Measurements from ENCODE around the gene EID1. TPM values are rescaled to one million over a fixed set of nuclear protein-coding genes. Genes with fewer than 3 reads are reported as not detected.

Gene EID1
- total and polyA plus RNA-seq, 4 donors, result 45.7 to 70.6 (median 61.1) TPM

DNA sequence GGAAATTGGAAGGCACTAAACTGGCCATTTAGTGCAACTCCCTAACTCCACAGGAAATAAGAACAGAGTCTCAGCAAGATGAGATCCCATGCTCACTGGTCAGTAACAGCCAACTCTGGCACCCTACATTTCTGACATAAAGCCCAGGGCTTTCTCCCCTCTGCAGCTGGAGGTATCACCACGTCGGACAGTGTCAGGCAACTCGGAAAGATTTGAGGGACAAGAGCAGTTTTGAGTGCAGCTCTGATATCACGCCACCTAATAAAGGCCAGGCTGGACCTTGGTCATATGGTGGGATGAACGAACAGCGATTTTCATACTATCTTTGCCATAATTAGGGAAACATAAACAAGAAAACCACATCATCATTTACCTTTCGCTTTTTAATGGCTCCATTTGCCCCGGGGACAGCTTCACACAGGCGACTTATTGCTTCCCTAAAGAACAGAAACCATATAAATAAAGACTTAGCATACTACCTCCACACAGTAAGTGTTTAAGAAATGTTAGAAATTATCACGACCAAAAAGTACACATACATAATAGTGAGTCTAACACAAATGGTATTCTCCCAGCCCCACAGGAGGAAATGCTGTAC is 12.5 kb downstream of the EID1 start:
- Histone ChIP-seq H3K36me3 (ENCODE audit: control insufficient read depth in 4 of 4, insufficient read depth in 3 of 4, low read depth in 1 of 4, low read length in 3 of 4) (no peaks in the 10 kb centered on the region), H3K27me3 (ENCODE audit: control insufficient read depth in 4 of 4, insufficient read depth in 4 of 4, low read length in 3 of 4) (peaks cover 0 to 2% (median 0%) of the 10 kb centered on the region in 4 donors), H3K4me1 (ENCODE audit: control insufficient read depth in 4 of 4, insufficient read depth in 4 of 4, low read length in 3 of 4) (no peaks in the 10 kb centered on the region), H3K27ac (ENCODE audit: low read depth in 1 of 2, low read length in 2 of 2) (no peak overlapping the region), H3K9me3 (ENCODE audit: control insufficient read depth in 4 of 4, low read length in 3 of 4) (no peaks in the 10 kb centered on the region), H3K9ac (ENCODE audit: low read depth in 1 of 2, low read length in 2 of 2) (no peak overlapping the region), H3K4me3 (ENCODE audit: low read depth in 1 of 3, low read length in 3 of 3) (no peak overlapping the region)
- WGBS, result 80% methylated on average over 10 of the region's 10 CpGs
- TF ChIP-seq EGR1 (IDR thresholded peaks at IDR 0.05; ENCODE audit: low read depth in 2 of 2) (no peak), FOXA2 (IDR thresholded peaks at IDR 0.05) (no peak), ATF3 (IDR thresholded peaks at IDR 0.05) (no peak), SP1 (IDR thresholded peaks at IDR 0.05) (no peak), GABPA (IDR thresholded peaks at IDR 0.05 in 1 of 2, conservative IDR thresholded peaks at IDR 0.05 in 1 of 2) (no peak), HNF4G (IDR thresholded peaks at IDR 0.05) (no peak), FOXA1 (IDR thresholded peaks at IDR 0.05) (no peak), NR2F2 (IDR thresholded peaks at IDR 0.05) (no peak), HNF4A (conservative IDR thresholded peaks at IDR 0.05) (no peak), RAD21 (IDR thresholded peaks at IDR 0.05) (no peak), JUND (IDR thresholded peaks at IDR 0.05) (no peak), ZBTB33 (IDR thresholded peaks at IDR 0.05) (no peak)
- DNase-seq (ENCODE audit: low spot score), result no peak

DNA sequence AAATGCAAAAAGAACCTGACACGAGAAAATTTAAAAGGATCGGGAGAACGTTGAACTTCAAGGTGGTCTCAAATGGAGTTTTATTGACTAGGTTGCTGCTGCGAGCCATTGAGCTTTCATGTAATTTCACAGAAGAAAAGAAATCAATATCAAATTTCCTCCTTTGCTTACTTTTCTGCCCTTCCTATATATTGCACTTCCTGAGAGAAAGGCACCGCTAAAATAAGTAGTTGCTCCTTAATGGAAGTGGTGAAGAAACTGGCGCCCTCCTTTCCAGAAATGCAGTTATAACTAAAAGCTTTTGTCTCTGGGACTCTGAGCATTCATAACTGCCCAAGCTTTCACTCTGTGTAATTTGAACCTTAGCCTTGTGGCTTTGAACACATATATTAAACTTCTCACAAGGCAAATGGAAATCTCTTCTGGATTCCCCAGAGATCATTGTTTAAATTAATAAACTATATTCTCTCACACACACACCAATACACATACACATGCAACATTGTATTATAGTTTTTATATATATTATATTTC is 13.4 kb downstream of the EID1 start:
- Histone ChIP-seq H3K9me3 (ENCODE audit: control insufficient read depth in 4 of 4, low read length in 3 of 4) (no peaks in the 10 kb centered on the region), H3K27ac (ENCODE audit: low read depth in 1 of 2, low read length in 2 of 2) (no peak overlapping the region), H3K27me3 (ENCODE audit: control insufficient read depth in 4 of 4, insufficient read depth in 4 of 4, low read length in 3 of 4) (no peaks in the 10 kb centered on the region), H3K4me3 (ENCODE audit: low read depth in 1 of 3, low read length in 3 of 3) (no peak overlapping the region), H3K36me3 (ENCODE audit: control insufficient read depth in 4 of 4, insufficient read depth in 3 of 4, low read depth in 1 of 4, low read length in 3 of 4) (no peaks in the 10 kb centered on the region), H3K4me1 (ENCODE audit: control insufficient read depth in 4 of 4, insufficient read depth in 4 of 4, low read length in 3 of 4) (no peaks in the 10 kb centered on the region), H3K9ac (ENCODE audit: low read depth in 1 of 2, low read length in 2 of 2) (no peak overlapping the region)
- 78% methylated on average over 6 of the region's 6 CpGs for WGBS
- DNase-seq (ENCODE audit: low spot score), result no peak
- TF ChIP-seq NR2F2 (IDR thresholded peaks at IDR 0.05) (no peak), MAX (IDR thresholded peaks at IDR 0.05) (no peak), EGR1 (IDR thresholded peaks at IDR 0.05; ENCODE audit: low read depth in 2 of 2) (no peak), FOXA2 (IDR thresholded peaks at IDR 0.05) (no peak), GABPA (IDR thresholded peaks at IDR 0.05 in 1 of 2, conservative IDR thresholded peaks at IDR 0.05 in 1 of 2) (no peak), ZBTB33 (IDR thresholded peaks at IDR 0.05) (no peak), TAF1 (conservative IDR thresholded peaks at IDR 0.05) (no peak), SP1 (IDR thresholded peaks at IDR 0.05) (no peak)
- TF ChIP-seq, protein P1, sequence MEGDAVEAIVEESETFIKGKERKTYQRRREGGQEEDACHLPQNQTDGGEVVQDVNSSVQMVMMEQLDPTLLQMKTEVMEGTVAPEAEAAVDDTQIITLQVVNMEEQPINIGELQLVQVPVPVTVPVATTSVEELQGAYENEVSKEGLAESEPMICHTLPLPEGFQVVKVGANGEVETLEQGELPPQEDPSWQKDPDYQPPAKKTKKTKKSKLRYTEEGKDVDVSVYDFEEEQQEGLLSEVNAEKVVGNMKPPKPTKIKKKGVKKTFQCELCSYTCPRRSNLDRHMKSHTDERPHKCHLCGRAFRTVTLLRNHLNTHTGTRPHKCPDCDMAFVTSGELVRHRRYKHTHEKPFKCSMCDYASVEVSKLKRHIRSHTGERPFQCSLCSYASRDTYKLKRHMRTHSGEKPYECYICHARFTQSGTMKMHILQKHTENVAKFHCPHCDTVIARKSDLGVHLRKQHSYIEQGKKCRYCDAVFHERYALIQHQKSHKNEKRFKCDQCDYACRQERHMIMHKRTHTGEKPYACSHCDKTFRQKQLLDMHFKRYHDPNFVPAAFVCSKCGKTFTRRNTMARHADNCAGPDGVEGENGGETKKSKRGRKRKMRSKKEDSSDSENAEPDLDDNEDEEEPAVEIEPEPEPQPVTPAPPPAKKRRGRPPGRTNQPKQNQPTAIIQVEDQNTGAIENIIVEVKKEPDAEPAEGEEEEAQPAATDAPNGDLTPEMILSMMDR (IDR thresholded peaks at IDR 0.05; ENCODE audit: low read depth, low read length, missing input control), result no peak
